IMR-90 (cell line): ENCODE measurements around the gene UNC79. TPM values are rescaled to one million over a fixed set of nuclear protein-coding genes. Genes with fewer than 3 reads are reported as not detected.

Experiments used
- ATAC-seq: fragments of 200-7000 bp; cut with Tn5 transposase; 2 replicates; pipeline ENCODE4 v1.9.1; 2020; ENCODE audit warnings: low read depth, mild to moderate bottlenecking, moderate library complexity
- BruUV-seq: library from RNA; stranded (reverse); fragments of 400-500 nt; replicated peaks from 2 replicates; lab custom pipeline; 2021; lab: Mats Ljungman, UMichigan
- CTCF ChIA-PET: fragments of 300-600 bp; formaldehyde crosslinking; extraction: SDS; loops from one replicate; lab custom pipeline; 2021; ENCODE audit warnings: antibody characterized with exemption; lab: Yijun Ruan, JAX
- POLR2A ChIA-PET: fragments of 300-600 bp; sonication (Branson Sonifier 250); formaldehyde crosslinking; loops from one replicate; lab custom pipeline; 2022; ENCODE audit warnings: antibody characterized with exemption; ENCODE audit not compliant: unreplicated experiment; lab: Charles Lee
- DNase-seq: peaks from one replicate; pipeline ENCODE4 v3.0.0; 2013
- H2AFZ ChIP-seq: replicated peaks from 2 replicates; pipeline ENCODE3; 2013; ENCODE audit warnings: low read length, mild to moderate bottlenecking; ENCODE audit not compliant: poor library complexity
- H2AK5ac ChIP-seq: 2 replicates; pipeline ENCODE4 v1.6.1; 2013; ENCODE audit warnings: low read depth, low read length, inconsistent platforms
- H2AK9ac ChIP-seq: replicated peaks from 2 replicates; pipeline ENCODE3; 2013; ENCODE audit warnings: mild to moderate bottlenecking, low read depth, low read length, moderate library complexity; ENCODE audit not compliant: poor library complexity
- H2BK120ac ChIP-seq: 2 replicates; pipeline ENCODE4 v1.6.1; 2013; ENCODE audit warnings: low read depth, low read length, inconsistent platforms
- H2BK15ac ChIP-seq: 3 replicates; pipeline ENCODE4 v1.6.1; 2013; ENCODE audit warnings: low read depth, low read length, inconsistent platforms
- H2BK20ac ChIP-seq: 2 replicates; pipeline ENCODE4 v1.6.1; 2013; ENCODE audit warnings: low read depth, mild to moderate bottlenecking, inconsistent platforms, low read length, moderate library complexity
- H2BK5ac ChIP-seq: 2 replicates; pipeline ENCODE4 v1.6.1; 2013; ENCODE audit warnings: mild to moderate bottlenecking, low read depth, low read length, inconsistent platforms; ENCODE audit not compliant: poor library complexity, severe bottlenecking
- H3K14ac ChIP-seq: replicated peaks from 2 replicates; pipeline ENCODE4 v1.6.1; 2013; ENCODE audit warnings: low read depth, low read length, inconsistent platforms
- H3K18ac ChIP-seq: 2 replicates; pipeline ENCODE4 v1.6.1; 2013; ENCODE audit warnings: low read depth, low read length, control low read depth
- H3K23ac ChIP-seq: 2 replicates; pipeline ENCODE4 v1.6.1; 2013; ENCODE audit warnings: low read depth, low read length, inconsistent platforms
- H3K27ac ChIP-seq: 2 replicates; pipeline ENCODE4 v1.5.1; 2013; ENCODE audit warnings: mild to moderate bottlenecking, control low read depth, low read length; ENCODE audit not compliant: insufficient read depth
- H3K27me3 ChIP-seq: 2 replicates; pipeline ENCODE4 v1.6.1; 2013; ENCODE audit warnings: low read length; ENCODE audit not compliant: control insufficient read depth, insufficient read depth
- H3K36me3 ChIP-seq: 2 replicates; pipeline ENCODE4 v1.6.1; 2013; ENCODE audit warnings: low read length, mixed read lengths; ENCODE audit not compliant: control insufficient read depth, insufficient read depth
- H3K4ac ChIP-seq: 2 replicates; pipeline ENCODE4 v1.6.1; 2013; ENCODE audit warnings: low read depth, low read length, inconsistent platforms
- H3K4me1 ChIP-seq: 2 replicates; pipeline ENCODE4 v1.6.1; 2013; ENCODE audit warnings: low read length, mixed read lengths; ENCODE audit not compliant: control insufficient read depth, insufficient read depth
- H3K4me2 ChIP-seq: 2 replicates; pipeline ENCODE4 v1.6.1; 2013; ENCODE audit warnings: low read depth, mild to moderate bottlenecking, control low read depth, low read length, moderate library complexity
- H3K4me3 ChIP-seq: 2 replicates; pipeline ENCODE4 v1.5.1; 2013; ENCODE audit warnings: low read depth, mild to moderate bottlenecking, control low read depth, low read length, moderate library complexity; ENCODE audit not compliant: insufficient read depth
- H3K56ac ChIP-seq: 2 replicates; pipeline ENCODE4 v1.6.1; 2013; ENCODE audit warnings: low read length, inconsistent platforms; ENCODE audit not compliant: insufficient read depth; ENCODE audit errors: extremely low read depth
- H3K79me1 ChIP-seq, 2 experiments: 2 replicates each; pipeline ENCODE4 v1.6.1; 2013; ENCODE audit warnings: low read length in 2 of 2, inconsistent platforms in 1 of 2, low read depth in 1 of 2
- H3K9ac ChIP-seq: 2 replicates; pipeline ENCODE4 v1.6.1; 2013; ENCODE audit warnings: low read depth, low read length, control low read depth
- H3K9me1 ChIP-seq: 2 replicates; pipeline ENCODE4 v1.6.1; 2013; ENCODE audit warnings: low read length, inconsistent platforms; ENCODE audit not compliant: insufficient read depth
- H3K9me3 ChIP-seq: 2 replicates; pipeline ENCODE4 v1.6.1; 2013; ENCODE audit warnings: low read length; ENCODE audit not compliant: control insufficient read depth, insufficient read depth
- H4K20me1 ChIP-seq: 2 replicates; pipeline ENCODE4 v1.6.1; 2013; ENCODE audit warnings: low read length, inconsistent platforms; ENCODE audit not compliant: insufficient read depth
- H4K5ac ChIP-seq: 2 replicates; pipeline ENCODE4 v1.6.1; 2013; ENCODE audit warnings: mild to moderate bottlenecking, low read depth, low read length, control low read depth
- H4K8ac ChIP-seq, 2 experiments: 2 replicates each; pipeline ENCODE4 v1.6.1; 2013; ENCODE audit warnings: low read depth in 2 of 2, low read length in 2 of 2, control low read depth in 1 of 2, inconsistent platforms in 1 of 2
- H4K91ac ChIP-seq: 2 replicates; pipeline ENCODE4 v1.6.1; 2013; ENCODE audit warnings: low read depth, low read length, inconsistent platforms; ENCODE audit not compliant: insufficient read depth
- BHLHE40 ChIP-seq: fragments of 150-350 bp; IDR thresholded peaks from 2 replicates; pipeline ENCODE4 v1.6.1; 2016; ENCODE audit warnings: mild to moderate bottlenecking, low read depth, low read length
- POLR2A ChIP-seq: IDR thresholded peaks from 2 replicates; pipeline ENCODE4 v1.6.1; 2012; ENCODE audit warnings: mild to moderate bottlenecking, low read depth, low read length
- RCOR1 ChIP-seq: IDR thresholded peaks from 2 replicates; pipeline ENCODE4 v1.6.1; 2012; ENCODE audit warnings: mild to moderate bottlenecking, low read length, improper control_type of control experiment; ENCODE audit not compliant: insufficient replicate concordance
- RFX5 ChIP-seq: IDR thresholded peaks from 2 replicates; pipeline ENCODE4 v1.8.0; 2012; ENCODE audit warnings: low read depth, mild to moderate bottlenecking, low read length, moderate library complexity
- USF2 ChIP-seq: fragments of 150-350 bp; IDR thresholded peaks from 2 replicates; pipeline ENCODE4 v1.6.1; 2017; ENCODE audit warnings: mild to moderate bottlenecking, antibody characterized with exemption, low read length, low read depth
- WGBS, 2 experiments: methylation state at CpG; one replicate each; pipeline versions ENCODE4 v1.1.5 to v1.1.7; 2013; ENCODE audit warnings: missing lambda C conversion rate in 2 of 2; ENCODE audit not compliant: insufficient read length in 1 of 2; ENCODE audit errors: extremely low coverage in 2 of 2; 5-methylcytosine and 5-hydroxymethylcytosine counted together
- dilution Hi-C: fragments of 300-500 bp; cut with HindIII; formaldehyde crosslinking; loops from one replicate; pipeline ENCODE4 v1.14.3; 2018; ENCODE audit warnings: low sequenced_read_pairs; ENCODE audit not compliant: unreplicated experiment
- in situ Hi-C: fragments of 300-500 bp; cut with MboI; formaldehyde crosslinking; loops from 3 replicates; pipeline ENCODE4 v1.14.3; 2019; ENCODE audit warnings: low sequenced_read_pairs, inconsistent platforms, mixed read lengths
- intact Hi-C: fragments of 100-400 bp; cut with micrococcal nuclease; formaldehyde crosslinking; loops from 2 replicates; pipeline ENCODE4 v1.10.0; 2022
- polyA plus RNA-seq, 3 experiments: library from polyadenylated mRNA; depleted of rRNA; stranded (reverse); fragments of >200 nt; gene quantifications; 2 replicates each; pipeline ENCODE4 v1.2.3, GENCODE V29; 2012; ENCODE audit warnings: low replicate concordance in 1 of 3
- total RNA-seq: library from RNA; depleted of rRNA; stranded (reverse); fragments of >200 nt; gene quantifications from 2 replicates; pipeline ENCODE4 v1.2.3, GENCODE V29; 2012

Gene UNC79
- total and polyA plus RNA-seq, 2 of the 4 experiments (the other 2 are of a cell fraction), result under 0.01 TPM

GRCh38 chr14:93591506-93591905 is 160.8 kb downstream of the UNC79 start:
- Histone ChIP-seq H2BK5ac (no peak overlapping the region), H2AK9ac (no peak overlapping the region), H3K36me3 (no peaks in the 10 kb centered on the region), H3K18ac (no peak overlapping the region), H3K14ac (no peak overlapping the region), H2BK120ac (no peak overlapping the region), H4K20me1 (no peaks in the 10 kb centered on the region), H3K9me1 (no peaks in the 10 kb centered on the region), H2AK5ac (no peak overlapping the region), H3K27ac (no peak overlapping the region), H4K5ac (no peak overlapping the region), H3K56ac (no peak overlapping the region), H3K4me3 (no peak overlapping the region), H2BK20ac (no peak overlapping the region), H4K91ac (no peak overlapping the region), H3K9me3 (0 out of 2 replicates have a peak, but pooled peaks cover 3% of the 10 kb centered on the region), H3K23ac (no peak overlapping the region), H3K4me2 (no peak overlapping the region), H3K9ac (no peak overlapping the region), H4K8ac (no peak overlapping the region), H2AFZ (no peak overlapping the region), H3K4me1 (no peaks in the 10 kb centered on the region), H3K79me1 (no peaks in the 10 kb centered on the region), H2BK15ac (no peak overlapping the region), H3K27me3 (no peaks in the 10 kb centered on the region), H3K4ac (no peak overlapping the region)
- TF ChIP-seq USF2, result no peak
- TF ChIP-seq RFX5, result no peak
- TF ChIP-seq POLR2A, result no peak
- TF ChIP-seq BHLHE40, result no peak
- no peak for TF ChIP-seq RCOR1
- POLR2A ChIA-PET, result no interaction called here
- dilution Hi-C loops (no loop called here), in situ Hi-C loops (no loop called here), intact Hi-C loops (no loop called here)
- 6% methylated on average over 7 of the region's 10 CpGs; no CpG with 5 or more reads in 1 of the 2 experiments for WGBS, 2 experiments
- ATAC-seq (no peak), DNase-seq (no peak)
- BruUV-seq, result no TSS peak
- CTCF ChIA-PET, result no interaction called here
